KMS-11 (cell line): ENCODE measurements around the gene PCARE.

Experiments
- H2AFZ ChIP-seq: fragments of 200-600 bp; sonication (generic); 2 replicates; pipeline ENCODE4 v1.6.1; 2016; ENCODE audit warnings: antibody characterized with exemption, mixed run types, low read depth
- H3K27ac ChIP-seq: fragments of 200-600 bp; sonication (generic); 2 replicates; pipeline ENCODE4 v1.6.1; 2016; ENCODE audit warnings: mild to moderate bottlenecking, mixed run types
- H3K27me3 ChIP-seq: fragments of 200-600 bp; sonication (generic); 2 replicates; pipeline ENCODE4 v1.6.1; 2017; ENCODE audit warnings: mild to moderate bottlenecking, low read depth, mixed run types, moderate library complexity; ENCODE audit not compliant: insufficient read depth
- H3K36me3 ChIP-seq: fragments of 200-600 bp; sonication (generic); 2 replicates; pipeline ENCODE4 v1.6.1; 2017; ENCODE audit warnings: mild to moderate bottlenecking, mixed run types; ENCODE audit not compliant: insufficient read depth
- H3K4me1 ChIP-seq: fragments of 200-600 bp; sonication (generic); 2 replicates; pipeline ENCODE4 v1.6.1; 2016; ENCODE audit warnings: mild to moderate bottlenecking, low read depth, mixed run types; ENCODE audit not compliant: poor library complexity, severe bottlenecking
- H3K4me2 ChIP-seq: fragments of 200-600 bp; sonication (generic); 2 replicates; pipeline ENCODE4 v1.7.0; 2016; ENCODE audit warnings: mild to moderate bottlenecking, mixed run types
- H3K4me3 ChIP-seq: fragments of 200-600 bp; sonication (generic); IDR thresholded peaks from 2 replicates; pipeline ENCODE4 v1.6.1; 2017; ENCODE audit warnings: low read depth, low read length, mixed read lengths; ENCODE audit not compliant: insufficient read depth
- H3K79me2 ChIP-seq: fragments of 200-600 bp; sonication (generic); 2 replicates; pipeline ENCODE4 v1.6.1; 2016; ENCODE audit warnings: low read depth, mixed run types; ENCODE audit not compliant: insufficient read depth
- H3K9ac ChIP-seq: fragments of 200-600 bp; sonication (generic); 2 replicates; pipeline ENCODE4 v1.6.1; 2016; ENCODE audit warnings: mild to moderate bottlenecking, mixed run types
- H4K20me1 ChIP-seq: fragments of 200-600 bp; sonication (generic); 2 replicates; pipeline ENCODE4 v1.6.1; 2016; ENCODE audit warnings: mild to moderate bottlenecking, mixed run types; ENCODE audit not compliant: insufficient read depth
- TF ChIP-seq, protein P1 (sequence below): fragments of 200-600 bp; sonication (generic); conservative IDR thresholded peaks from 2 replicates; pipeline ENCODE4 v1.6.1; 2017; ENCODE audit warnings: low read depth, mild to moderate bottlenecking, antibody characterized with exemption, low read length, moderate library complexity, mixed read lengths

Gene PCARE

GRCh38 chr2:29052807-29053206, 21.5 kb downstream of the PCARE start:
- Histone ChIP-seq H3K9ac (no peak overlapping the region), H3K36me3 (no peaks in the 10 kb centered on the region), H4K20me1 (no peaks in the 10 kb centered on the region), H3K79me2 (no peaks in the 10 kb centered on the region), H3K4me3 (no peak overlapping the region), H3K27ac (no peak overlapping the region), H3K4me2 (no peak overlapping the region), H3K4me1 (no peaks in the 10 kb centered on the region), H3K27me3 (no peaks in the 10 kb centered on the region), H2AFZ (no peak overlapping the region)
- TF ChIP-seq, protein P1, sequence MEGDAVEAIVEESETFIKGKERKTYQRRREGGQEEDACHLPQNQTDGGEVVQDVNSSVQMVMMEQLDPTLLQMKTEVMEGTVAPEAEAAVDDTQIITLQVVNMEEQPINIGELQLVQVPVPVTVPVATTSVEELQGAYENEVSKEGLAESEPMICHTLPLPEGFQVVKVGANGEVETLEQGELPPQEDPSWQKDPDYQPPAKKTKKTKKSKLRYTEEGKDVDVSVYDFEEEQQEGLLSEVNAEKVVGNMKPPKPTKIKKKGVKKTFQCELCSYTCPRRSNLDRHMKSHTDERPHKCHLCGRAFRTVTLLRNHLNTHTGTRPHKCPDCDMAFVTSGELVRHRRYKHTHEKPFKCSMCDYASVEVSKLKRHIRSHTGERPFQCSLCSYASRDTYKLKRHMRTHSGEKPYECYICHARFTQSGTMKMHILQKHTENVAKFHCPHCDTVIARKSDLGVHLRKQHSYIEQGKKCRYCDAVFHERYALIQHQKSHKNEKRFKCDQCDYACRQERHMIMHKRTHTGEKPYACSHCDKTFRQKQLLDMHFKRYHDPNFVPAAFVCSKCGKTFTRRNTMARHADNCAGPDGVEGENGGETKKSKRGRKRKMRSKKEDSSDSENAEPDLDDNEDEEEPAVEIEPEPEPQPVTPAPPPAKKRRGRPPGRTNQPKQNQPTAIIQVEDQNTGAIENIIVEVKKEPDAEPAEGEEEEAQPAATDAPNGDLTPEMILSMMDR: no peak

- Histone ChIP-seq H2AFZ (no peak overlapping the region), H3K9ac (no peak overlapping the region), H3K79me2 (no peaks in the 10 kb centered on the region), H4K20me1 (no peaks in the 10 kb centered on the region), H3K4me1 (no peaks in the 10 kb centered on the region), H3K4me2 (no peak overlapping the region), H3K4me3 (no peak overlapping the region), H3K27ac (no peak overlapping the region), H3K27me3 (no peaks in the 10 kb centered on the region), H3K36me3 (no peaks in the 10 kb centered on the region)
- TF ChIP-seq, protein P1: no peak
Observed at GRCh38 chr2:29051730-29052129, 22.6 kb downstream of the PCARE start.

GRCh38 chr2:29050591-29050990, 23.7 kb downstream of the PCARE start:
- no peak overlapping the region for H3K4me3 ChIP-seq
- no peak overlapping the region for H2AFZ ChIP-seq
- no peaks in the 10 kb centered on the region for H4K20me1 ChIP-seq
- TF ChIP-seq, protein P1: no peak
- no peaks in the 10 kb centered on the region for H3K79me2 ChIP-seq
- no peaks in the 10 kb centered on the region for H3K4me1 ChIP-seq
- no peak overlapping the region for H3K9ac ChIP-seq
- no peak overlapping the region for H3K27ac ChIP-seq
- no peaks in the 10 kb centered on the region for H3K36me3 ChIP-seq
- H3K27me3 ChIP-seq: no peaks in the 10 kb centered on the region
- H3K4me2 ChIP-seq: no peak overlapping the region

DNA sequence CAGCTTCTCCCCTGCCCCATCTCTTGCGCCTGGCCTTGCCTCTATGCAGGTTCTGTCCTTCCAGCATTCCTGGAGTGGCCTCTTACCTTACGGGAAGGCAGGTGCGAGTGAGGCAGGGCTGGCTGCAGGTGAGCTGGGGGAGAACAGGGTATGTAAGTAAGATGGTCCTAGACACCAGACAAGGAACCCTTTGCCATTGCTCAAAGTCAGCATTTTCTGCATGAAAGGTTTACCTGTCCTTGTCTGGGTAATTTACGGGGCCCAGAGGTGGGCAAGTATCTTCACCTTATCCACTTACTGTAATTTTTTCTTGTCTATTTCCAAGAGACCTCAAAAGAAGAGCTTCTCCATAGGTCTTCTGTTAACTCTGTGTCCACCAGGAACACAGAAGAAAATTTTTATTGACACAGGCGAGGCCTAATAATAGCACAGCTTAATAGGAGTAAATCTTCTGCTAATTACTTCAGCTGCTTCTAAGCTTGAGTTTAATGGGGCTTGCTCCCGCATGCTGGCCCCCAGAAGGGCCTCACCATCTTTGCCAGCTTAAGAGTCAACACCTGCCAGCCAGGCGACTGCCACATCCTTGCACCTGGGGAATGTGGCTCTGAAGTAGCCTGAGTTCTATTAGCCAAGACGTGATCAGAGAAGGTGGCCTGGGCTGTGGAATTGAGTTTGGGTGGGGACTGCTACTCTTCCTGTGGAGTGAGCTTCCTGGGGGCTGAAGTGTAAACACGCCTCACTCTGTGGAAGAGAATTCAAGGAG, 27.1 kb downstream of the PCARE start:
- H4K20me1 ChIP-seq: no peaks in the 10 kb centered on the region
- H2AFZ ChIP-seq: no peak overlapping the region
- no peaks in the 10 kb centered on the region for H3K27me3 ChIP-seq
- no peaks in the 10 kb centered on the region for H3K79me2 ChIP-seq
- H3K27ac ChIP-seq: no peak overlapping the region
- no peak overlapping the region for H3K4me3 ChIP-seq
- H3K4me1 ChIP-seq: no peaks in the 10 kb centered on the region
- H3K9ac ChIP-seq: no peak overlapping the region
- TF ChIP-seq, protein P1: no peak
- no peaks in the 10 kb centered on the region for H3K36me3 ChIP-seq
- H3K4me2 ChIP-seq: no peak overlapping the region
